ENCODE results near the gene PAN3.

GRCh38 chr13:28250542-28250941 lies 112.2 kb downstream of the PAN3 start:
- no peak for TF ChIP-seq CTCF (IDR thresholded peaks at IDR 0.05; ENCODE audit: insufficient read depth, low read depth, low read length)
- TF ChIP-seq EZH2 (IDR thresholded peaks at IDR 0.05; ENCODE audit: insufficient read depth, low read length) = no peak

All from astrocyte (in vitro differentiated cells and primary cell).